Activated naive CD4-positive, alpha-beta T cell treated with anti-CD3 and anti-CD28 coated beads, Interleukin-2, amount 10 ng/mL, durations not matched to agents 7 days and 5 days (primary cell): Measurements from ENCODE around the gene SEMA4A.
A peak's percentile ranks its signal among the peaks of the same experiment; 100 is the strongest.

ENCODE experiments used
- CTCF ChIA-PET: fragments of 350-600 bp; sonication (Branson Sonifier 250); formaldehyde crosslinking; loops from one replicate; lab custom pipeline; 2021; ENCODE audit warnings: antibody characterized with exemption; lab: Charles Lee
- DNase-seq: peaks from one replicate; pipeline ENCODE4 v3.0.0-alpha.2; 2020
- H3K27ac Mint-ChIP-seq: one replicate; pipeline ENCODE4 v1.8.0; 2021; ENCODE audit warnings: mild to moderate bottlenecking, moderate library complexity, mixed read lengths
- H3K27me3 Mint-ChIP-seq: one replicate; pipeline ENCODE4 v1.8.0; 2021; ENCODE audit warnings: mild to moderate bottlenecking, mixed read lengths
- H3K36me3 Mint-ChIP-seq: one replicate; pipeline ENCODE4 v1.8.0; 2021; ENCODE audit warnings: mixed read lengths
- H3K4me1 Mint-ChIP-seq: one replicate; pipeline ENCODE4 v1.8.0; 2021; ENCODE audit warnings: mixed read lengths
- H3K4me3 Mint-ChIP-seq: one replicate; pipeline ENCODE4 v1.8.0; 2021; ENCODE audit warnings: mild to moderate bottlenecking, moderate library complexity, mixed read lengths
- H3K9me3 Mint-ChIP-seq: one replicate; pipeline ENCODE4 v1.8.0; 2021; ENCODE audit warnings: mixed read lengths

SEMA4A gene

GRCh38 chr1:156153362-156153761 lies at the start of gene SEMA4A:
SEMA4A (plus strand) TSS chr1:156153585; CDS start chr1:156154579, 994 bp downstream.
- no peaks in the 10 kb centered on the region for H3K27me3 Mint-ChIP-seq
- peak within 1 kb of the TSS; percentile 17 for H3K4me3 Mint-ChIP-seq
- H3K27ac Mint-ChIP-seq = no peak within 1 kb of the TSS
- no peaks in the 10 kb centered on the region for H3K36me3 Mint-ChIP-seq
- DNase-seq = no peak
- no peaks in the 10 kb centered on the region for H3K9me3 Mint-ChIP-seq
- CTCF ChIA-PET = interaction anchor here (1.1 to 18.2 kb wide), 3 partner anchors 43 to 73 kb away, joined by 3 to 315 read pairs (median 6); no protein-coding TSS in a partner anchor
- peaks cover 49% of the 10 kb centered on the region for H3K4me1 Mint-ChIP-seq

GRCh38 chr1:156104065-156104810 lies 49.1 kb upstream of the SEMA4A start:
- no peak overlapping the region for H3K27ac Mint-ChIP-seq
- H3K9me3 Mint-ChIP-seq = no peaks in the 10 kb centered on the region
- peaks cover 23% of the 10 kb centered on the region for H3K4me1 Mint-ChIP-seq
- no peaks in the 10 kb centered on the region for H3K36me3 Mint-ChIP-seq
- peaks cover 89% of the 10 kb centered on the region for H3K27me3 Mint-ChIP-seq
- DNase-seq = no peak
- no peak overlapping the region for H3K4me3 Mint-ChIP-seq
- CTCF ChIA-PET = interaction anchor here (0.9 to 21.9 kb wide), 3 partner anchors 7 to 456 kb away, joined by 3 to 668 read pairs (median 3); no protein-coding TSS in a partner anchor

GRCh38 chr1:156104861-156105832 lies 48.2 kb upstream of the SEMA4A start:
- peaks cover 85% of the 10 kb centered on the region for H3K27me3 Mint-ChIP-seq
- DNase-seq = no peak
- H3K4me1 Mint-ChIP-seq = peaks cover 23% of the 10 kb centered on the region
- no peaks in the 10 kb centered on the region for H3K36me3 Mint-ChIP-seq
- H3K4me3 Mint-ChIP-seq = peak overlapping the region; percentile 63
- no peaks in the 10 kb centered on the region for H3K9me3 Mint-ChIP-seq
- peak overlapping the region; percentile 63 for H3K27ac Mint-ChIP-seq
- CTCF ChIA-PET = interaction anchor here (0.9 to 21.9 kb wide), 2 partner anchors 8 to 27 kb away, joined by 3 to 668 read pairs; no protein-coding TSS in a partner anchor

- Mint-ChIP-seq H3K4me1 (peaks cover 23% of the 10 kb centered on the region), H3K9me3 (no peaks in the 10 kb centered on the region), H3K36me3 (no peaks in the 10 kb centered on the region), H3K4me3 (peak overlapping the region; percentile 5), H3K27ac (no peak overlapping the region), H3K27me3 (peaks cover 88% of the 10 kb centered on the region)
- CTCF ChIA-PET = interaction anchor here (0.7 to 2.2 kb wide), 6 partner anchors 9 to 25 kb away, joined by 3 to 9 read pairs (median 4); no protein-coding TSS in a partner anchor
- no peak for DNase-seq
Measured at GRCh38 chr1:156106624-156107488, 46.5 kb upstream of the SEMA4A start.

- no peak for DNase-seq
- no peak overlapping the region for H3K4me3 Mint-ChIP-seq
- H3K9me3 Mint-ChIP-seq = no peaks in the 10 kb centered on the region
- peaks cover 23% of the 10 kb centered on the region for H3K4me1 Mint-ChIP-seq
- CTCF ChIA-PET = no interaction called here
- peaks cover 88% of the 10 kb centered on the region for H3K27me3 Mint-ChIP-seq
- H3K36me3 Mint-ChIP-seq = no peaks in the 10 kb centered on the region
- no peak overlapping the region for H3K27ac Mint-ChIP-seq
Measured at GRCh38 chr1:156108057-156108456, 45.3 kb upstream of the SEMA4A start.

GRCh38 chr1:156108664-156109241 lies 44.6 kb upstream of the SEMA4A start:
- H3K9me3 Mint-ChIP-seq = no peaks in the 10 kb centered on the region
- no peak overlapping the region for H3K27ac Mint-ChIP-seq
- no peak overlapping the region for H3K4me3 Mint-ChIP-seq
- no peaks in the 10 kb centered on the region for H3K36me3 Mint-ChIP-seq
- no peak for DNase-seq
- CTCF ChIA-PET = interaction anchor here (1.6 kb wide), 1 partner anchor 21 kb away, joined by 4 read pairs; no protein-coding TSS in a partner anchor
- H3K27me3 Mint-ChIP-seq = peaks cover 88% of the 10 kb centered on the region
- peaks cover 25% of the 10 kb centered on the region for H3K4me1 Mint-ChIP-seq

GRCh38 chr1:156110252-156110651 lies 43.1 kb upstream of the SEMA4A start:
- Mint-ChIP-seq H3K4me3 (no peak overlapping the region), H3K36me3 (no peaks in the 10 kb centered on the region), H3K27ac (no peak overlapping the region), H3K27me3 (peaks cover 88% of the 10 kb centered on the region), H3K9me3 (no peaks in the 10 kb centered on the region), H3K4me1 (peaks cover 31% of the 10 kb centered on the region)
- DNase-seq = no peak
- CTCF ChIA-PET = interaction anchor here (0.9 to 1.6 kb wide), 3 partner anchors 13 to 115 kb away, joined by 3 to 6 read pairs (median 4); no protein-coding TSS in a partner anchor

GRCh38 chr1:156111355-156111962 lies 41.9 kb upstream of the SEMA4A start:
- no peak for DNase-seq
- CTCF ChIA-PET = interaction anchor here (0.9 to 1.6 kb wide), 5 partner anchors 9 to 21 kb away, joined by 3 to 7 read pairs (median 4); no protein-coding TSS in a partner anchor
- peaks cover 90% of the 10 kb centered on the region for H3K27me3 Mint-ChIP-seq
- peaks cover 32% of the 10 kb centered on the region for H3K4me1 Mint-ChIP-seq
- no peak overlapping the region for H3K27ac Mint-ChIP-seq
- H3K4me3 Mint-ChIP-seq = no peak overlapping the region
- H3K9me3 Mint-ChIP-seq = no peaks in the 10 kb centered on the region
- peaks cover 1% of the 10 kb centered on the region for H3K36me3 Mint-ChIP-seq

GRCh38 chr1:156112276-156113137 lies 40.9 kb upstream of the SEMA4A start:
- CTCF ChIA-PET = interaction anchor here (1.1 to 1.6 kb wide), 4 partner anchors 8 to 22 kb away, joined by 3 to 7 read pairs (median 4); no protein-coding TSS in a partner anchor
- DNase-seq = no peak
- Mint-ChIP-seq H3K36me3 (peaks cover 1% of the 10 kb centered on the region), H3K27ac (no peak overlapping the region), H3K4me1 (peaks cover 30% of the 10 kb centered on the region), H3K9me3 (no peaks in the 10 kb centered on the region), H3K4me3 (no peak overlapping the region), H3K27me3 (peaks cover 90% of the 10 kb centered on the region)

GRCh38 chr1:156113282-156113950 lies 40.0 kb upstream of the SEMA4A start:
- peaks cover 30% of the 10 kb centered on the region for H3K4me1 Mint-ChIP-seq
- H3K27ac Mint-ChIP-seq = no peak overlapping the region
- no peak overlapping the region for H3K4me3 Mint-ChIP-seq
- no peaks in the 10 kb centered on the region for H3K9me3 Mint-ChIP-seq
- CTCF ChIA-PET = interaction anchor here (0.7 to 1.5 kb wide), 2 partner anchors 15 to 16 kb away, joined by 3 read pairs; no protein-coding TSS in a partner anchor
- H3K36me3 Mint-ChIP-seq = peaks cover 1% of the 10 kb centered on the region
- peaks cover 90% of the 10 kb centered on the region for H3K27me3 Mint-ChIP-seq
- no peak for DNase-seq

- H3K4me3 Mint-ChIP-seq = peak within 1 kb of the TSS; percentile 76
- peaks cover 1% of the 10 kb centered on the region for H3K36me3 Mint-ChIP-seq
- DNase-seq = peak; percentile 65
- peaks cover 91% of the 10 kb centered on the region for H3K27me3 Mint-ChIP-seq
- H3K4me1 Mint-ChIP-seq = peaks cover 30% of the 10 kb centered on the region
- no peaks in the 10 kb centered on the region for H3K9me3 Mint-ChIP-seq
- H3K27ac Mint-ChIP-seq = no peak within 1 kb of the TSS
- CTCF ChIA-PET = interaction anchor here (0.7 to 2.4 kb wide), 5 partner anchors 12 to 44 kb away, joined by 3 to 12 read pairs (median 7); no protein-coding TSS in a partner anchor
Measured at GRCh38 chr1:156114101-156114918, 39.1 kb upstream of the SEMA4A start, which contains the start of gene LMNA. LMNA (plus strand) TSS chr1:156114711; CDS start chr1:156114919, 208 bp downstream.
